Activated CD8-positive, alpha-beta T cell treated with anti-CD3 and anti-CD28 coated beads, Interleukin-2, amount 10 ng/mL, durations not matched to agents 7 days and 5 days (primary cell): ENCODE results near the gene SSBP2. TPM values are rescaled to one million over a fixed set of nuclear protein-coding genes. Genes with fewer than 3 reads are reported as not detected.
"Not testable (repeated sequence)": the region's sequence is repeated elsewhere in the genome, so short reads cannot be mapped to it uniquely, and the experiment has no call there.

ENCODE experiments used
- ATAC-seq: fragments of 150-1000 bp; cut with Tn5 transposase; one replicate; pipeline ENCODE4 v1.10.0; 2021; ENCODE audit warnings: moderate library complexity
- CTCF ChIA-PET: fragments of 350-600 bp; sonication (Branson Sonifier 250); formaldehyde crosslinking; loops from one replicate; lab custom pipeline; 2021; ENCODE audit warnings: antibody characterized with exemption; lab: Charles Lee
- POLR2A ChIA-PET: fragments of 350-600 bp; sonication (Branson Sonifier 250); formaldehyde crosslinking; loops from one replicate; lab custom pipeline; 2021; ENCODE audit warnings: antibody characterized with exemption; lab: Charles Lee
- DNase-seq: peaks from one replicate; pipeline ENCODE4 v3.0.0-alpha.2; 2020
- H3K27ac Mint-ChIP-seq: one replicate; pipeline ENCODE4 v1.8.0; 2021; ENCODE audit warnings: mild to moderate bottlenecking, mixed read lengths
- H3K27me3 Mint-ChIP-seq: one replicate; pipeline ENCODE4 v1.8.0; 2021; ENCODE audit warnings: low read depth, mixed read lengths
- H3K36me3 Mint-ChIP-seq: one replicate; pipeline ENCODE4 v1.8.0; 2021; ENCODE audit warnings: low read depth, mixed read lengths
- H3K4me1 Mint-ChIP-seq: one replicate; pipeline ENCODE4 v1.8.0; 2021; ENCODE audit warnings: low read depth, mixed read lengths
- H3K4me3 Mint-ChIP-seq: one replicate; pipeline ENCODE4 v1.8.0; 2021; ENCODE audit warnings: mild to moderate bottlenecking, mixed read lengths
- H3K9me3 Mint-ChIP-seq: one replicate; pipeline ENCODE4 v1.8.0; 2022; ENCODE audit warnings: mixed read lengths; ENCODE audit not compliant: insufficient read depth
- total RNA-seq, 2 experiments: library from RNA; stranded (reverse); gene quantifications; one replicate each; pipeline ENCODE4 v1.2.3, GENCODE V29; 2021

SSBP2 gene
- total RNA-seq, 2 experiments from 2014 or later = 24.3 to 26.7 TPM

- Mint-ChIP-seq H3K4me1 (peaks cover 15% of the 10 kb centered on the region), H3K4me3 (no peak overlapping the region), H3K36me3 (no peaks in the 10 kb centered on the region), H3K27ac (no peak overlapping the region), H3K27me3 (no peaks in the 10 kb centered on the region), H3K9me3 (no peaks in the 10 kb centered on the region)
- CTCF ChIA-PET = interaction anchor here (0.6 to 4.6 kb wide), 19 partner anchors 12 to 830 kb away, joined by 3 to 30 read pairs (median 3); partner anchors contain the start of gene ZCCHC9
- DNase-seq (no peak), ATAC-seq (peak; percentile 47)
- POLR2A ChIA-PET = no interaction called here
Measured at GRCh38 chr5:81425569-81425968, 325.3 kb downstream of the SSBP2 start.

- CTCF ChIA-PET = interaction anchor here (0.6 to 4.6 kb wide), 12 partner anchors 12 to 830 kb away, joined by 3 to 30 read pairs (median 4); no protein-coding TSS in a partner anchor
- no peaks in the 10 kb centered on the region for H3K9me3 Mint-ChIP-seq
- ATAC-seq = no peak
- H3K36me3 Mint-ChIP-seq = no peaks in the 10 kb centered on the region
- no peak overlapping the region for H3K4me3 Mint-ChIP-seq
- H3K4me1 Mint-ChIP-seq = peaks cover 23% of the 10 kb centered on the region
- H3K27ac Mint-ChIP-seq = no peak overlapping the region
- POLR2A ChIA-PET = no interaction called here
- no peak for DNase-seq
- no peaks in the 10 kb centered on the region for H3K27me3 Mint-ChIP-seq
Measured at GRCh38 chr5:81424728-81425127, 326.2 kb downstream of the SSBP2 start.

GRCh38 chr5:81422671-81423070 lies 328.2 kb downstream of the SSBP2 start:
- POLR2A ChIA-PET = no interaction called here
- ATAC-seq (no peak), DNase-seq (no peak)
- Mint-ChIP-seq H3K27me3 (no peaks in the 10 kb centered on the region), H3K4me1 (peaks cover 28% of the 10 kb centered on the region), H3K27ac (no peak overlapping the region), H3K4me3 (no peak overlapping the region), H3K9me3 (no peaks in the 10 kb centered on the region), H3K36me3 (peaks cover 2% of the 10 kb centered on the region)
- CTCF ChIA-PET = no interaction called here

- no peaks in the 10 kb centered on the region for H3K9me3 Mint-ChIP-seq
- DNase-seq (peak; percentile 35), ATAC-seq (peak; percentile 95)
- ChIA-PET POLR2A (no interaction called here), CTCF (interaction anchor here (0.7 kb wide), 1 partner anchor 13 kb away, joined by 3 read pairs; no protein-coding TSS in a partner anchor)
- peaks cover 24% of the 10 kb centered on the region for H3K4me1 Mint-ChIP-seq
- H3K27me3 Mint-ChIP-seq = no peaks in the 10 kb centered on the region
- peaks cover 2% of the 10 kb centered on the region for H3K36me3 Mint-ChIP-seq
- H3K4me3 Mint-ChIP-seq = peak overlapping the region; percentile 3
- peak overlapping the region; percentile 18 for H3K27ac Mint-ChIP-seq
Measured at GRCh38 chr5:81420039-81420667, 330.7 kb downstream of the SSBP2 start.

GRCh38 chr5:81418606-81419005 lies 332.3 kb downstream of the SSBP2 start:
- Mint-ChIP-seq H3K9me3 (no peaks in the 10 kb centered on the region), H3K4me1 (peaks cover 24% of the 10 kb centered on the region), H3K27ac (no peak overlapping the region), H3K36me3 (peaks cover 2% of the 10 kb centered on the region), H3K4me3 (no peak overlapping the region), H3K27me3 (no peaks in the 10 kb centered on the region)
- DNase-seq = no peak
- no peak for ATAC-seq
- CTCF ChIA-PET = no interaction called here
- POLR2A ChIA-PET = no interaction called here

GRCh38 chr5:81417052-81417451 lies 333.8 kb downstream of the SSBP2 start:
- ATAC-seq = no peak
- ChIA-PET CTCF (no interaction called here), POLR2A (no interaction called here)
- Mint-ChIP-seq H3K27me3 (no peaks in the 10 kb centered on the region), H3K4me1 (peaks cover 24% of the 10 kb centered on the region), H3K9me3 (no peaks in the 10 kb centered on the region), H3K4me3 (no peak overlapping the region), H3K27ac (no peak overlapping the region), H3K36me3 (peaks cover 2% of the 10 kb centered on the region)
- DNase-seq = no peak

GRCh38 chr5:81409896-81410295 lies 341.0 kb downstream of the SSBP2 start:
- ATAC-seq (no peak), DNase-seq (no peak)
- Mint-ChIP-seq H3K27me3 (no peaks in the 10 kb centered on the region), H3K36me3 (no peaks in the 10 kb centered on the region), H3K9me3 (no peaks in the 10 kb centered on the region), H3K27ac (no peak overlapping the region), H3K4me1 (no peaks in the 10 kb centered on the region), H3K4me3 (no peak overlapping the region)
- POLR2A ChIA-PET = no interaction called here
- CTCF ChIA-PET = no interaction called here

GRCh38 chr5:81409361-81409760 lies 341.5 kb downstream of the SSBP2 start:
- no peak for ATAC-seq
- no peak for DNase-seq
- H3K27me3 Mint-ChIP-seq = peaks cover 1% of the 10 kb centered on the region
- H3K9me3 Mint-ChIP-seq = no peaks in the 10 kb centered on the region
- no peaks in the 10 kb centered on the region for H3K4me1 Mint-ChIP-seq
- no peak overlapping the region for H3K27ac Mint-ChIP-seq
- ChIA-PET POLR2A (no interaction called here), CTCF (no interaction called here)
- no peaks in the 10 kb centered on the region for H3K36me3 Mint-ChIP-seq
- H3K4me3 Mint-ChIP-seq = no peak overlapping the region

GRCh38 chr5:81408496-81408895 lies 342.4 kb downstream of the SSBP2 start:
- DNase-seq (no peak), ATAC-seq (no peak)
- ChIA-PET POLR2A (no interaction called here), CTCF (no interaction called here)
- Mint-ChIP-seq H3K4me1 (no peaks in the 10 kb centered on the region), H3K36me3 (no peaks in the 10 kb centered on the region), H3K9me3 (no peaks in the 10 kb centered on the region), H3K4me3 (no peak overlapping the region), H3K27ac (no peak overlapping the region), H3K27me3 (peaks cover 3% of the 10 kb centered on the region)

GRCh38 chr5:81407811-81408210 lies 343.1 kb downstream of the SSBP2 start:
- H3K4me1 Mint-ChIP-seq, H3K27ac Mint-ChIP-seq, CTCF ChIA-PET, H3K27me3 Mint-ChIP-seq, POLR2A ChIA-PET, H3K9me3 Mint-ChIP-seq, H3K36me3 Mint-ChIP-seq, ATAC-seq, DNase-seq, H3K4me3 Mint-ChIP-seq: not testable (repeated sequence)

- ChIA-PET CTCF (no interaction called here), POLR2A (no interaction called here)
- no peak overlapping the region for H3K4me3 Mint-ChIP-seq
- H3K36me3 Mint-ChIP-seq = no peaks in the 10 kb centered on the region
- H3K27ac Mint-ChIP-seq = no peak overlapping the region
- DNase-seq = no peak
- no peaks in the 10 kb centered on the region for H3K4me1 Mint-ChIP-seq
- peaks cover 16% of the 10 kb centered on the region for H3K27me3 Mint-ChIP-seq
- no peaks in the 10 kb centered on the region for H3K9me3 Mint-ChIP-seq
- ATAC-seq = no peak
Measured at GRCh38 chr5:81405126-81405891, 345.6 kb downstream of the SSBP2 start.

GRCh38 chr5:81402192-81402930 lies 348.5 kb downstream of the SSBP2 start:
- Mint-ChIP-seq H3K9me3 (no peaks in the 10 kb centered on the region), H3K36me3 (no peaks in the 10 kb centered on the region), H3K4me3 (no peak overlapping the region), H3K27ac (no peak overlapping the region), H3K4me1 (no peaks in the 10 kb centered on the region), H3K27me3 (peaks cover 28% of the 10 kb centered on the region)
- no peak for ATAC-seq
- CTCF ChIA-PET = interaction anchor here (0.7 kb wide), 1 partner anchor 23 kb away, joined by 3 read pairs; no protein-coding TSS in a partner anchor
- POLR2A ChIA-PET = no interaction called here
- DNase-seq = no peak
